Measurements from ENCODE around the gene TMEM218. TPM values are rescaled to one million over a fixed set of nuclear protein-coding genes. Genes with fewer than 3 reads are reported as not detected.

The TMEM218 gene
- total RNA-seq, 4 donors from 2014 or later, result 2.6 to 18.2 (median 10.6) TPM

GRCh38 chr11:125055107-125055715, 56.2 kb downstream of the TMEM218 start:
- no peaks in the 10 kb centered on the region for H3K4me1 ChIP-seq
- DNase-seq, result no peak
- no peak for TF ChIP-seq CTCF (IDR thresholded peaks at IDR 0.05)
- no peak for TF ChIP-seq POLR2AphosphoS5 (IDR thresholded peaks at IDR 0.05)
- no peak for TF ChIP-seq POLR2A (IDR thresholded peaks at IDR 0.05)
- no peak for TF ChIP-seq EP300 (IDR thresholded peaks at IDR 0.05; ENCODE audit: low read depth)
- H3K9me3 ChIP-seq, result no peaks in the 10 kb centered on the region
- no peak overlapping the region for H3K4me3 ChIP-seq
- 61 to 65% methylated on average over 2 of the region's 2 CpGs for WGBS, 2 donors (ENCODE audit: low coverage in 1 of 2)
- H3K27ac ChIP-seq, result no peak overlapping the region
- intact Hi-C loops (cut with DNase I; ENCODE audit: low total_unique reads), result no loop called here
- in situ Hi-C loops (cut with MboI; ENCODE audit: low pct_ligation_motif_present in 1 of 4, low pct_unique_long_range_greater_than_20kb in 1 of 4, low sequenced_read_pairs in 3 of 4), result no loop called here
- H3K27me3 ChIP-seq, result no peaks in the 10 kb centered on the region
- no peaks in the 10 kb centered on the region for H3K36me3 ChIP-seq

GRCh38 chr11:125053167-125053566, 58.3 kb downstream of the TMEM218 start:
- 100% methylated on average over 1 of the region's 1 CpG; no CpG with 5 or more reads in 1 of the 2 donors for WGBS, 2 donors (ENCODE audit: low coverage in 1 of 2)
- Histone ChIP-seq H3K36me3 (no peaks in the 10 kb centered on the region), H3K4me1 (no peaks in the 10 kb centered on the region), H3K4me3 (no peak overlapping the region), H3K9me3 (no peaks in the 10 kb centered on the region), H3K27me3 (no peaks in the 10 kb centered on the region), H3K27ac (no peak overlapping the region)
- DNase-seq, result no peak
- in situ Hi-C loops (cut with MboI; ENCODE audit: low pct_ligation_motif_present in 1 of 4, low pct_unique_long_range_greater_than_20kb in 1 of 4, low sequenced_read_pairs in 3 of 4), result no loop called here
- TF ChIP-seq POLR2AphosphoS5 (IDR thresholded peaks at IDR 0.05), result no peak
- TF ChIP-seq CTCF (IDR thresholded peaks at IDR 0.05), result no peak
- TF ChIP-seq POLR2A (IDR thresholded peaks at IDR 0.05), result no peak
- intact Hi-C loops (cut with DNase I; ENCODE audit: low total_unique reads), result no loop called here

- H3K27ac ChIP-seq, result no peak overlapping the region
- no peak for DNase-seq
- in situ Hi-C loops (cut with MboI; ENCODE audit: low pct_ligation_motif_present in 1 of 4, low pct_unique_long_range_greater_than_20kb in 1 of 4, low sequenced_read_pairs in 3 of 4), result no loop called here
- H3K4me1 ChIP-seq, result no peaks in the 10 kb centered on the region
- H3K4me3 ChIP-seq, result no peak overlapping the region
- H3K36me3 ChIP-seq, result no peaks in the 10 kb centered on the region
- TF ChIP-seq CTCF (IDR thresholded peaks at IDR 0.05) (no peak), EP300 (IDR thresholded peaks at IDR 0.05; ENCODE audit: low read depth) (no peak)
- H3K9me3 ChIP-seq, result no peaks in the 10 kb centered on the region
- no peaks in the 10 kb centered on the region for H3K27me3 ChIP-seq
- intact Hi-C loops (cut with DNase I; ENCODE audit: low total_unique reads), result no loop called here
These were observed 59.4 kb downstream of the TMEM218 start for GRCh38 chr11:125052047-125052446.

GRCh38 chr11:125049164-125049792, 62.1 kb downstream of the TMEM218 start:
- in situ Hi-C loops (cut with MboI; ENCODE audit: low pct_ligation_motif_present in 1 of 4, low pct_unique_long_range_greater_than_20kb in 1 of 4, low sequenced_read_pairs in 3 of 4) (no loop called here), intact Hi-C loops (cut with DNase I; ENCODE audit: low total_unique reads) (no loop called here)
- Histone ChIP-seq H3K27ac (no peak overlapping the region), H3K36me3 (no peaks in the 10 kb centered on the region), H3K4me3 (no peak overlapping the region), H3K4me1 (no peaks in the 10 kb centered on the region), H3K27me3 (no peaks in the 10 kb centered on the region), H3K9me3 (no peaks in the 10 kb centered on the region)
- DNase-seq, result no peak
- 79 to 87% methylated on average over 4 of the region's 4 CpGs for WGBS, 2 donors (ENCODE audit: low coverage in 1 of 2)
- TF ChIP-seq EP300 (IDR thresholded peaks at IDR 0.05; ENCODE audit: low read depth), result no peak
- no peak for TF ChIP-seq POLR2AphosphoS5 (IDR thresholded peaks at IDR 0.05)
- TF ChIP-seq CTCF (IDR thresholded peaks at IDR 0.05), result no peak
- no peak for TF ChIP-seq POLR2A (IDR thresholded peaks at IDR 0.05)

Other genes starting within 250 kb of the TMEM218 start
- gene ROBO3, start 246.2 kb downstream of the TMEM218 start, total RNA-seq, result 10 to 100 TPM in 2 of 4 donors, 1 to 10 TPM in 2; 5.6 to 38.6 (median 17.0) TPM
- gene ROBO4, start 213.8 kb downstream of the TMEM218 start, total RNA-seq, result 10 to 100 TPM in 1 of 4 donors, 1 to 10 TPM in 3; 4.8 to 31.8 (median 6.4) TPM
- not detected for gene HEPN1, start 192.4 kb downstream of the TMEM218 start, total RNA-seq
- under 1 TPM in 2 of 4 donors, not detected in 2; 0.14 to 0.37 TPM for gene HEPACAM, start 175.6 kb downstream of the TMEM218 start, total RNA-seq
- under 1 TPM in 3 of 4 donors, not detected in 1; 0.64 to 0.82 (median 0.75) TPM for gene CCDC15, start 157.4 kb downstream of the TMEM218 start, total RNA-seq
- gene SLC37A2, start 48.3 kb downstream of the TMEM218 start, total RNA-seq, result 10 to 100 TPM in 1 of 4 donors, 1 to 10 TPM in 3; 2.4 to 20.6 (median 5.9) TPM
- 1 to 10 TPM in 1 of 4 donors, under 1 TPM in 2, not detected in 1; 0.27 to 4.8 (median 0.75) TPM for gene PKNOX2, start 53.1 kb upstream of the TMEM218 start, total RNA-seq

Measured in transverse colon (tissue), 4 donors.